GM12892 (cell line): ENCODE results near the gene C20orf144.

Experiments used
- POLR2A ChIP-seq: IDR thresholded peaks from 2 replicates; pipeline ENCODE4 v1.6.1; 2011; ENCODE audit warnings: low read depth, low read length, control low read depth
- POLR2AphosphoS5 ChIP-seq: IDR thresholded peaks from 2 replicates; pipeline ENCODE4 v1.6.1; 2011; ENCODE audit warnings: low read depth, low read length, control low read depth
- TAF1 ChIP-seq: IDR thresholded peaks from 2 replicates; pipeline ENCODE4 v1.6.1; 2011; ENCODE audit warnings: low read depth, mild to moderate bottlenecking, control low read depth, low read length, borderline replicate concordance

GRCh38 chr20:33673114-33673409 is 10.9 kb downstream of the C20orf144 start:
- no peak for TF ChIP-seq POLR2A
- no peak for TF ChIP-seq POLR2AphosphoS5
- no peak for TF ChIP-seq TAF1
